ENCODE data around the gene NGEF.
"Not testable (repeated sequence)": the region's sequence is repeated elsewhere in the genome, so short reads cannot be mapped to it uniquely, and the experiment has no call there.

The NGEF gene

GRCh38 chr2:233013027-233013461, at the start of gene NGEF:
TSS of gene NGEF (minus strand) at chr2:233013256. CDS start at chr2:232974890, 38,366 bp downstream.
- no peak for DNase-seq (ENCODE audit: low read depth)

- DNase-seq (ENCODE audit: low read depth), result no peak
Measured at GRCh38 chr2:233062451-233062850, 49.4 kb upstream of the NGEF start.

- DNase-seq (ENCODE audit: low read depth), result no peak
Measured at GRCh38 chr2:233061591-233062450, 48.8 kb upstream of the NGEF start.

- no peak for DNase-seq (ENCODE audit: low read depth)
Measured at GRCh38 chr2:233060980-233061590, 48.0 kb upstream of the NGEF start.

- DNase-seq (ENCODE audit: low read depth), result no peak
Measured at GRCh38 chr2:233060501-233060979, 47.5 kb upstream of the NGEF start.

GRCh38 chr2:233059797-233060500, 46.9 kb upstream of the NGEF start, which contains the start of gene INPP5D:
TSS of gene INPP5D (plus strand) at chr2:233060342. CDS start at chr2:233060479, 137 bp downstream.
- DNase-seq (ENCODE audit: low read depth), result peak; percentile 47

- DNase-seq (ENCODE audit: low read depth), result no peak
Measured at GRCh38 chr2:233059547-233059796, 46.4 kb upstream of the NGEF start.

GRCh38 chr2:233058717-233059546, 45.9 kb upstream of the NGEF start:
- no peak for DNase-seq (ENCODE audit: low read depth)

- no peak for DNase-seq (ENCODE audit: low read depth)
Measured at GRCh38 chr2:233056961-233057605, 44.0 kb upstream of the NGEF start.

- DNase-seq (ENCODE audit: low read depth), result no peak
Measured at GRCh38 chr2:233055362-233055761, 42.3 kb upstream of the NGEF start.

- DNase-seq (ENCODE audit: low read depth), result peak; percentile 68
Measured at GRCh38 chr2:233053928-233054784, 41.1 kb upstream of the NGEF start.

GRCh38 chr2:233052517-233052916, 39.5 kb upstream of the NGEF start:
- DNase-seq (ENCODE audit: low read depth), result not testable (repeated sequence)

- DNase-seq (ENCODE audit: low read depth), result no peak
Measured at GRCh38 chr2:233051241-233052149, 38.4 kb upstream of the NGEF start.

GRCh38 chr2:233049194-233049761, 36.2 kb upstream of the NGEF start:
- DNase-seq (ENCODE audit: low read depth), result no peak

GRCh38 chr2:233048569-233049193, 35.6 kb upstream of the NGEF start:
- DNase-seq (ENCODE audit: low read depth), result no peak

GRCh38 chr2:233047667-233048066, 34.6 kb upstream of the NGEF start:
- no peak for DNase-seq (ENCODE audit: low read depth)

GRCh38 chr2:233047206-233047605, 34.1 kb upstream of the NGEF start:
- no peak for DNase-seq (ENCODE audit: low read depth)

- no peak for DNase-seq (ENCODE audit: low read depth)
Measured at GRCh38 chr2:233044974-233045605, 32.0 kb upstream of the NGEF start.

All from stimulated activated CD8-positive, alpha-beta memory T cell treated with anti-CD3 and anti-CD28 coated beads, Interleukin-4, amount 100 ng/mL, for 24 hours (primary cell).